Mesenchymal stem cell (in vitro differentiated cells and primary cell): ENCODE results near the gene SIK3.

Experiments
- DNase-seq: peaks from one replicate; pipeline ENCODE4 v3.0.0-alpha.2; 2013
- H2AFZ ChIP-seq: one replicate; pipeline ENCODE4 v1.6.1; 2013; ENCODE audit warnings: low read depth, mild to moderate bottlenecking, control low read depth, inconsistent platforms, low read length, moderate library complexity
- H2AK5ac ChIP-seq: 2 replicates; pipeline ENCODE4 v1.6.1; 2013; ENCODE audit warnings: low read length, moderate library complexity, mild to moderate bottlenecking, inconsistent platforms; ENCODE audit not compliant: severe bottlenecking
- H2BK120ac ChIP-seq: one replicate; pipeline ENCODE4 v1.6.1; 2013; ENCODE audit warnings: low read depth, mild to moderate bottlenecking, inconsistent platforms, low read length, moderate library complexity
- H2BK12ac ChIP-seq, 2 experiments: one replicate each; pipeline ENCODE4 v1.6.1; 2013; ENCODE audit warnings: inconsistent platforms in 2 of 2, low read length in 2 of 2, mild to moderate bottlenecking in 2 of 2, moderate library complexity in 2 of 2, control low read depth in 1 of 2
- H2BK15ac ChIP-seq: one replicate; pipeline ENCODE4 v1.6.1; 2013; ENCODE audit warnings: mild to moderate bottlenecking, low read depth, inconsistent platforms; ENCODE audit not compliant: poor library complexity, severe bottlenecking
- H2BK5ac ChIP-seq: 2 replicates; pipeline ENCODE4 v1.6.1; 2013; ENCODE audit warnings: low read depth, mild to moderate bottlenecking, low read length, control low read depth, inconsistent platforms; ENCODE audit not compliant: poor library complexity, severe bottlenecking
- H3K14ac ChIP-seq, 2 experiments: one replicate each; pipeline ENCODE4 v1.6.1; 2013; ENCODE audit warnings: inconsistent platforms in 2 of 2, low read length in 2 of 2, control low read depth in 1 of 2, mild to moderate bottlenecking in 1 of 2, moderate library complexity in 1 of 2
- H3K18ac ChIP-seq, 2 experiments: one replicate each; pipeline ENCODE4 v1.6.1; 2013; ENCODE audit warnings: inconsistent platforms in 2 of 2, low read length in 2 of 2, control low read depth in 1 of 2, low read depth in 1 of 2, mild to moderate bottlenecking in 1 of 2
- H3K23ac ChIP-seq, 2 experiments: one replicate each; pipeline ENCODE4 v1.6.1; 2013; ENCODE audit warnings: inconsistent platforms in 2 of 2, low read length in 2 of 2, mild to moderate bottlenecking in 2 of 2, moderate library complexity in 2 of 2, control low read depth in 1 of 2
- H3K27ac ChIP-seq: 2 replicates; pipeline ENCODE4 v1.5.1; 2013; ENCODE audit warnings: mild to moderate bottlenecking, moderate library complexity, low read length, control low read depth, inconsistent platforms; ENCODE audit not compliant: poor library complexity, severe bottlenecking
- H3K27me3 ChIP-seq, 2 experiments: 2 replicates each; pipeline versions ENCODE4 v1.6.1 to v1.7.0; 2013; ENCODE audit warnings: low read length in 2 of 2, mild to moderate bottlenecking in 2 of 2, moderate library complexity in 2 of 2, control low read depth in 1 of 2, inconsistent platforms in 1 of 2; ENCODE audit not compliant: control insufficient read depth in 1 of 2, insufficient read depth in 1 of 2
- H3K36me3 ChIP-seq, 2 experiments: 2 replicates each; pipeline versions ENCODE4 v1.6.1 to v1.7.0; 2013; ENCODE audit warnings: low read length in 2 of 2, control low read depth in 1 of 2, inconsistent platforms in 1 of 2, low read depth in 1 of 2, mild to moderate bottlenecking in 1 of 2; ENCODE audit not compliant: insufficient read depth in 2 of 2, control insufficient read depth in 1 of 2
- H3K4ac ChIP-seq, 2 experiments: one replicate each; pipeline ENCODE4 v1.6.1; 2013; ENCODE audit warnings: inconsistent platforms in 2 of 2, low read length in 2 of 2, mild to moderate bottlenecking in 2 of 2, moderate library complexity in 2 of 2, control low read depth in 1 of 2, low read depth in 1 of 2
- H3K4me1 ChIP-seq: 2 replicates; pipeline ENCODE4 v1.6.1; 2013; ENCODE audit warnings: low read depth, low read length, control low read depth; ENCODE audit not compliant: control insufficient read depth, insufficient read depth
- H3K4me2 ChIP-seq: 2 replicates; pipeline ENCODE4 v1.6.1; 2013; ENCODE audit warnings: low read length, mild to moderate bottlenecking, inconsistent platforms; ENCODE audit not compliant: poor library complexity, severe bottlenecking
- H3K4me3 ChIP-seq, 2 experiments: 2 replicates each; pipeline versions ENCODE4 v1.5.1 to v1.7.0; 2013; ENCODE audit warnings: low read length in 2 of 2, mild to moderate bottlenecking in 2 of 2, control low read depth in 1 of 2, low read depth in 1 of 2; ENCODE audit not compliant: insufficient read depth in 1 of 2
- H3K79me1 ChIP-seq: replicated peaks from 2 replicates; pipeline ENCODE4 v1.6.1; 2013; ENCODE audit warnings: mild to moderate bottlenecking, control low read depth, low read length, inconsistent platforms; ENCODE audit not compliant: poor library complexity, severe bottlenecking
- H3K9ac ChIP-seq: 2 replicates; pipeline ENCODE4 v1.7.0; 2013; ENCODE audit warnings: mild to moderate bottlenecking, low read length, moderate library complexity
- H3K9me3 ChIP-seq: 2 replicates; pipeline ENCODE4 v1.7.0; 2013; ENCODE audit warnings: mild to moderate bottlenecking, low read length; ENCODE audit not compliant: control insufficient read depth
- H4K8ac ChIP-seq: one replicate; pipeline ENCODE4 v1.6.1; 2013; ENCODE audit warnings: inconsistent platforms, mild to moderate bottlenecking, low read length, moderate library complexity
- H4K91ac ChIP-seq: one replicate; pipeline ENCODE4 v1.6.1; 2013; ENCODE audit warnings: mild to moderate bottlenecking, low read length, inconsistent platforms
- WGBS: methylation state at CpG from one replicate; pipeline ENCODE4 v1.1.7; 2013; ENCODE audit warnings: mixed read lengths; 5-methylcytosine and 5-hydroxymethylcytosine counted together

The SIK3 gene

GRCh38 chr11:117010808-117011540 lies 87.3 kb downstream of the SIK3 start:
- H3K18ac ChIP-seq, result no peak overlapping the region
- no peaks in the 10 kb centered on the region for H3K9me3 ChIP-seq
- H2AK5ac ChIP-seq, result no peak overlapping the region
- peak; percentile 87 for DNase-seq
- H3K23ac ChIP-seq, result no peak overlapping the region
- no peak overlapping the region for H3K14ac ChIP-seq
- H2BK5ac ChIP-seq, result no peak overlapping the region
- no peak overlapping the region for H2AFZ ChIP-seq
- no peak overlapping the region for H3K4ac ChIP-seq
- no peak overlapping the region for H3K27ac ChIP-seq
- no peaks in the 10 kb centered on the region for H3K36me3 ChIP-seq
- H3K4me1 ChIP-seq, result peaks cover 8% of the 10 kb centered on the region
- H3K9ac ChIP-seq, result peak overlapping the region; percentile 70
- no peak overlapping the region for H2BK15ac ChIP-seq
- H4K8ac ChIP-seq, result no peak overlapping the region
- peaks cover 22% of the 10 kb centered on the region for H3K79me1 ChIP-seq
- no peak overlapping the region for H4K91ac ChIP-seq
- no peak overlapping the region for H3K4me3 ChIP-seq
- no peak overlapping the region for H3K4me2 ChIP-seq
- H3K27me3 ChIP-seq, result no peaks in the 10 kb centered on the region
- H2BK12ac ChIP-seq, result no peak overlapping the region
- H2BK120ac ChIP-seq, result no peak overlapping the region
- 73% methylated on average over 7 of the region's 14 CpGs for WGBS

GRCh38 chr11:117009905-117010605 lies 88.2 kb downstream of the SIK3 start:
- Histone ChIP-seq H2AFZ (no peak overlapping the region), H2BK120ac (no peak overlapping the region), H3K4me1 (peaks cover 8% of the 10 kb centered on the region), H3K23ac (no peak overlapping the region), H3K27me3 (no peaks in the 10 kb centered on the region), H3K4ac (no peak overlapping the region), H3K14ac (no peak overlapping the region), H3K9me3 (no peaks in the 10 kb centered on the region), H3K9ac (no peak overlapping the region), H3K18ac (peak overlapping the region in 1 of 2 experiments; percentile 49), H2BK5ac (no peak overlapping the region), H3K36me3 (no peaks in the 10 kb centered on the region), H4K8ac (no peak overlapping the region), H2BK12ac (no peak overlapping the region), H3K4me2 (no peak overlapping the region), H2BK15ac (no peak overlapping the region), H2AK5ac (no peak overlapping the region), H4K91ac (no peak overlapping the region), H3K27ac (no peak overlapping the region), H3K4me3 (no peak overlapping the region), H3K79me1 (peaks cover 22% of the 10 kb centered on the region)
- no peak for DNase-seq
- WGBS, result 53% methylated on average over 3 of the region's 3 CpGs

GRCh38 chr11:117005758-117006157 lies 92.5 kb downstream of the SIK3 start:
- Histone ChIP-seq H3K18ac (no peak overlapping the region), H2AFZ (no peak overlapping the region), H3K4me3 (no peak overlapping the region), H2BK12ac (no peak overlapping the region), H2BK5ac (no peak overlapping the region), H3K36me3 (peaks cover 0 to 3% of the 10 kb centered on the region in 2 experiments), H3K79me1 (peaks cover 24% of the 10 kb centered on the region), H3K27me3 (no peaks in the 10 kb centered on the region), H2BK120ac (no peak overlapping the region), H3K4ac (no peak overlapping the region), H3K9ac (no peak overlapping the region), H4K91ac (no peak overlapping the region), H2AK5ac (no peak overlapping the region), H2BK15ac (no peak overlapping the region), H3K4me2 (no peak overlapping the region), H3K9me3 (no peaks in the 10 kb centered on the region), H3K23ac (no peak overlapping the region), H4K8ac (no peak overlapping the region), H3K14ac (no peak overlapping the region), H3K27ac (no peak overlapping the region), H3K4me1 (peaks cover 3% of the 10 kb centered on the region)
- no CpG with 5 or more reads among the region's 1 CpG for WGBS
- no peak for DNase-seq

GRCh38 chr11:117002639-117003299 lies 95.5 kb downstream of the SIK3 start:
- no peak overlapping the region for H2BK5ac ChIP-seq
- no peaks in the 10 kb centered on the region for H3K4me1 ChIP-seq
- no peak overlapping the region for H3K4ac ChIP-seq
- no peak for DNase-seq
- H3K27ac ChIP-seq, result no peak overlapping the region
- H2AFZ ChIP-seq, result no peak overlapping the region
- no peak overlapping the region for H2BK12ac ChIP-seq
- 97% methylated on average over 6 of the region's 6 CpGs for WGBS
- H3K4me3 ChIP-seq, result no peak overlapping the region
- no peak overlapping the region for H3K14ac ChIP-seq
- H4K8ac ChIP-seq, result no peak overlapping the region
- H2BK15ac ChIP-seq, result no peak overlapping the region
- no peaks in the 10 kb centered on the region for H3K27me3 ChIP-seq
- no peak overlapping the region for H2AK5ac ChIP-seq
- H4K91ac ChIP-seq, result no peak overlapping the region
- H3K18ac ChIP-seq, result no peak overlapping the region
- no peaks in the 10 kb centered on the region for H3K9me3 ChIP-seq
- peaks cover 0 to 3% of the 10 kb centered on the region in 2 experiments for H3K36me3 ChIP-seq
- H2BK120ac ChIP-seq, result no peak overlapping the region
- no peak overlapping the region for H3K23ac ChIP-seq
- H3K79me1 ChIP-seq, result peaks cover 26% of the 10 kb centered on the region
- H3K9ac ChIP-seq, result no peak overlapping the region
- no peak overlapping the region for H3K4me2 ChIP-seq
